NCI-H345 treated with DMSO at 0.1 percent for 48 hours (cell line): ENCODE results near the gene RCAN2.

ENCODE experiments used
- DNase-seq: peaks from one replicate; lab custom pipeline; 2025; ENCODE audit not compliant: unreplicated experiment; lab: John Stamatoyannopoulos, UW

Gene RCAN2

GRCh38 chr6:46172176-46172575 lies 319.1 kb downstream of the RCAN2 start:
- no peak for DNase-seq
